DND-41 (cell line): ENCODE data around the gene PLEKHJ1.

ENCODE experiments used
- ATAC-seq: fragments of 200-7000 bp; cut with Tn5 transposase; 3 replicates; pipeline ENCODE4 v1.9.1; 2021; ENCODE audit warnings: low read depth; ENCODE audit not compliant: insufficient read depth
- DNase-seq: peaks from one replicate; pipeline ENCODE4 v3.0.0-alpha.2; 2020
- H2AFZ ChIP-seq: 2 replicates; pipeline ENCODE4 v1.6.0; 2012; ENCODE audit warnings: low read depth, low read length
- H3K27ac ChIP-seq: 2 replicates; pipeline ENCODE4 v1.5.1; 2012; ENCODE audit warnings: low read length, inconsistent platforms
- H3K27me3 ChIP-seq: fragments of 200-600 bp; sonication (generic); 2 replicates; pipeline ENCODE4 v1.6.0; 2012; ENCODE audit warnings: low read length, mild to moderate bottlenecking, inconsistent platforms; ENCODE audit not compliant: insufficient read depth, poor library complexity
- H3K36me3 ChIP-seq: 2 replicates; pipeline ENCODE4 v1.5.1; 2012; ENCODE audit warnings: low read length, inconsistent platforms; ENCODE audit not compliant: insufficient read depth
- H3K4me1 ChIP-seq: 2 replicates; pipeline ENCODE4 v1.5.1; 2012; ENCODE audit warnings: mild to moderate bottlenecking, low read length; ENCODE audit not compliant: insufficient read depth
- H3K4me2 ChIP-seq: 2 replicates; pipeline ENCODE4 v1.6.0; 2012; ENCODE audit warnings: mild to moderate bottlenecking, moderate library complexity, low read length, inconsistent platforms; ENCODE audit not compliant: insufficient read depth
- H3K4me3 ChIP-seq, 2 experiments: fragments of 200-600 bp in 1 of 2; shearing (Covaris generic) in 1 of 2; 2 replicates each; pipeline ENCODE4 v1.5.1; 2012 to 2016; ENCODE audit warnings: inconsistent platforms in 2 of 2, low read length in 2 of 2, mild to moderate bottlenecking in 2 of 2, low read depth in 1 of 2, moderate library complexity in 1 of 2
- H3K79me2 ChIP-seq: 2 replicates; pipeline ENCODE4 v1.6.0; 2012; ENCODE audit warnings: low read length, inconsistent platforms; ENCODE audit not compliant: insufficient read depth
- H3K9ac ChIP-seq: 2 replicates; pipeline ENCODE4 v1.6.0; 2012; ENCODE audit warnings: low read depth, mild to moderate bottlenecking, inconsistent platforms, low read length, moderate library complexity
- H3K9me3 ChIP-seq: 2 replicates; pipeline ENCODE4 v1.5.1; 2012; ENCODE audit warnings: low read length, moderate library complexity, mild to moderate bottlenecking, inconsistent platforms; ENCODE audit not compliant: insufficient read depth, severe bottlenecking
- H4K20me1 ChIP-seq: 2 replicates; pipeline ENCODE4 v1.6.0; 2012; ENCODE audit warnings: low read length; ENCODE audit not compliant: insufficient read depth
- CTCF ChIP-seq: IDR thresholded peaks from 2 replicates; pipeline ENCODE4 v1.5.1; 2012; ENCODE audit warnings: borderline replicate concordance, low read length, moderate library complexity, mild to moderate bottlenecking; ENCODE audit not compliant: poor library complexity, severe bottlenecking; ENCODE audit errors: extremely low read depth
- EZH2 ChIP-seq: IDR thresholded peaks from 3 replicates; pipeline ENCODE4 v1.6.1; 2012; ENCODE audit warnings: borderline replicate concordance, low read depth, mild to moderate bottlenecking, moderate library complexity, low read length, inconsistent platforms; ENCODE audit not compliant: severe bottlenecking

The PLEKHJ1 gene

GRCh38 chr19:2236314-2237050 lies at the start of gene PLEKHJ1, which contains the start of gene SF3A2:
Gene PLEKHJ1 (minus strand): TSS chr19:2236329. CDS start chr19:2236248, 81 bp downstream.
Gene SF3A2 (plus strand): TSS chr19:2236824. CDS start chr19:2243419, 6,595 bp downstream.
- Histone ChIP-seq H3K4me1 (peaks cover 71% of the 10 kb centered on the region), H3K9ac (peak within 1 kb of the TSS; percentile 99), H3K4me2 (peak within 1 kb of the TSS; percentile 82), H3K27me3 (no peaks in the 10 kb centered on the region), H2AFZ (peak within 1 kb of the TSS; percentile 87), H4K20me1 (peaks cover 73% of the 10 kb centered on the region), H3K9me3 (no peaks in the 10 kb centered on the region), H3K36me3 (peaks cover 65% of the 10 kb centered on the region), H3K4me3 (peak within 1 kb of the TSS; percentile 64 to 90), H3K79me2 (peaks cover 97% of the 10 kb centered on the region), H3K27ac (peak within 1 kb of the TSS; percentile 96)
- peak; percentile 98 for DNase-seq
- ATAC-seq = peak; percentile 75
- TF ChIP-seq EZH2 (no peak), CTCF (peak; percentile 100)

- Histone ChIP-seq H3K27ac (no peak overlapping the region), H3K79me2 (no peaks in the 10 kb centered on the region), H3K36me3 (no peaks in the 10 kb centered on the region), H3K27me3 (no peaks in the 10 kb centered on the region), H3K4me1 (no peaks in the 10 kb centered on the region), H4K20me1 (peaks cover 9% of the 10 kb centered on the region; the same call in 1 of the 2 replicates), H2AFZ (no peak overlapping the region), H3K9me3 (no peaks in the 10 kb centered on the region), H3K4me3 (no peak overlapping the region), H3K4me2 (no peak overlapping the region), H3K9ac (no peak overlapping the region)
- TF ChIP-seq EZH2 (no peak), CTCF (no peak)
- ATAC-seq (no peak), DNase-seq (no peak)
Observed at GRCh38 chr19:2283835-2284507, 47.8 kb upstream of the PLEKHJ1 start.

GRCh38 chr19:2282862-2283237 lies 46.7 kb upstream of the PLEKHJ1 start:
- H3K9ac ChIP-seq = no peak overlapping the region
- H4K20me1 ChIP-seq = peaks cover 2% of the 10 kb centered on the region; the same call in 1 of the 2 replicates
- no peak for ATAC-seq
- TF ChIP-seq CTCF = no peak
- no peaks in the 10 kb centered on the region for H3K27me3 ChIP-seq
- no peaks in the 10 kb centered on the region for H3K9me3 ChIP-seq
- no peak overlapping the region for H2AFZ ChIP-seq
- no peak for DNase-seq
- no peaks in the 10 kb centered on the region for H3K79me2 ChIP-seq
- no peak overlapping the region for H3K4me3 ChIP-seq
- H3K4me2 ChIP-seq = no peak overlapping the region
- no peak overlapping the region for H3K27ac ChIP-seq
- H3K36me3 ChIP-seq = no peaks in the 10 kb centered on the region
- H3K4me1 ChIP-seq = no peaks in the 10 kb centered on the region
